Coronary artery (tissue), 2 donors: ENCODE results near the gene OAS1.
"Not testable (repeated sequence)": the region's sequence is repeated elsewhere in the genome, so short reads cannot be mapped to it uniquely, and the experiment has no call there.

Source experiments
- DNase-seq: peaks from one replicate; pipeline ENCODE4 v3.0.0-alpha.2; 2017; ENCODE audit warnings: low spot score
- H3K27ac ChIP-seq, 2 donors: fragments of 200-600 bp; sonication (generic); one replicate each; pipeline ENCODE4 v1.5.1; 2016 to 2019
- H3K4me3 ChIP-seq: fragments of 200-600 bp; sonication (generic); 2 replicates; pipeline ENCODE4 v1.5.1; 2016; ENCODE audit warnings: mild to moderate bottlenecking, moderate library complexity
- TF ChIP-seq, protein P1 (sequence below): fragments of 200-600 bp; sonication (generic); IDR thresholded peaks from one replicate; pipeline ENCODE4 v1.5.1; 2019; ENCODE audit warnings: antibody characterized with exemption

OAS1 gene

DNA sequence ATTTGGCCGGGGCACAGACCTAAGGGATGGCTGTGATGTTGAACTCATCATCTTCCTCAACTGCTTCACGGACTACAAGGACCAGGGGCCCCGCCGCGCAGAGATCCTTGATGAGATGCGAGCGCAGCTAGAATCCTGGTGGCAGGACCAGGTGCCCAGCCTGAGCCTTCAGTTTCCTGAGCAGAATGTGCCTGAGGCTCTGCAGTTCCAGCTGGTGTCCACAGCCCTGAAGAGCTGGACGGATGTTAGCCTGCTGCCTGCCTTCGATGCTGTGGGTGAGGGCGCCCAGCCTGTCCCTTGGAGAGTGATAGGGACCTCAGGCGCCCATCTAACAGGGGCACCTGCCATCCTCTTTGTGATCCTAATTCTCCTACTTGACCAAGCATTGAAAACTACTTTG lies 43.9 kb downstream of the OAS1 start:
- Histone ChIP-seq H3K4me3 (no peak overlapping the region), H3K27ac (no peak overlapping the region)
- TF ChIP-seq, protein P1, sequence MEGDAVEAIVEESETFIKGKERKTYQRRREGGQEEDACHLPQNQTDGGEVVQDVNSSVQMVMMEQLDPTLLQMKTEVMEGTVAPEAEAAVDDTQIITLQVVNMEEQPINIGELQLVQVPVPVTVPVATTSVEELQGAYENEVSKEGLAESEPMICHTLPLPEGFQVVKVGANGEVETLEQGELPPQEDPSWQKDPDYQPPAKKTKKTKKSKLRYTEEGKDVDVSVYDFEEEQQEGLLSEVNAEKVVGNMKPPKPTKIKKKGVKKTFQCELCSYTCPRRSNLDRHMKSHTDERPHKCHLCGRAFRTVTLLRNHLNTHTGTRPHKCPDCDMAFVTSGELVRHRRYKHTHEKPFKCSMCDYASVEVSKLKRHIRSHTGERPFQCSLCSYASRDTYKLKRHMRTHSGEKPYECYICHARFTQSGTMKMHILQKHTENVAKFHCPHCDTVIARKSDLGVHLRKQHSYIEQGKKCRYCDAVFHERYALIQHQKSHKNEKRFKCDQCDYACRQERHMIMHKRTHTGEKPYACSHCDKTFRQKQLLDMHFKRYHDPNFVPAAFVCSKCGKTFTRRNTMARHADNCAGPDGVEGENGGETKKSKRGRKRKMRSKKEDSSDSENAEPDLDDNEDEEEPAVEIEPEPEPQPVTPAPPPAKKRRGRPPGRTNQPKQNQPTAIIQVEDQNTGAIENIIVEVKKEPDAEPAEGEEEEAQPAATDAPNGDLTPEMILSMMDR, result no peak
- DNase-seq, result no peak

DNA sequence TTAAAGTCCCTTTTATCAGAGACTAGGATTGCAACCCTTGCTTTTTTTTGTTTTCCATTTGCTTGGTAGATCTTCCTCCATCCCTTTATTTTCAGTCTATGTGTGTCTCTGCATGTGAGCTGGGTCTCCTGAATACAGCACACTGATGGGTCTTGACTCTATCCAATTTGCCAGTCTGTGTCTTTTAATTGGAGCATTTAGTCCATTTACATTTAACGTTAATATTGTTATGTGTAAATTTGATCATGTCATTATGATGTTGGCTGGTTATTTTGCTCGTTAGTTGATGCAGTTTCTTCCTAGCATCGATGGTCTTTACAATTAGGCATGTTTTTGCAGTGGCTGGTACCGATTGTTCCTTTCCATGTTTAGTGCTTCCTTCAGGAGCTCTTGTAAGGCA lies 50.4 kb downstream of the OAS1 start:
- H3K27ac ChIP-seq, H3K4me3 ChIP-seq, DNase-seq: not testable (repeated sequence)

DNA sequence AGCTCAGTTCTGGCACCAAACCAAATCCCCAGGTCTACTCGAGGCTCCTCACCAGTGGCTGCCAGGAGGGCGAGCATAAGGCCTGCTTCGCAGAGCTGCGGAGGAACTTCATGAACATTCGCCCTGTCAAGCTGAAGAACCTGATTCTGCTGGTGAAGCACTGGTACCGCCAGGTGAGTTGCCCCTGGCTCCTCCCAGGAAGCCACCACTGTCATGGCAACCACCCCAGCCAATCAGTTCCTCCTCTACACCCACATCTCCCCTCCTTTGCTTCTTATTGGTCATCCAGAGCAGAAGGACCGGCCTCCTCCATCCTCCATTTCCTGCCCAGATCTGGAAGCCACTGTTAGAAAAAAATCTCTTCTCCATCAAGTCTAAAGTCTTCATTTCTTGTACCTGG lies 54.3 kb downstream of the OAS1 start:
- DNase-seq, result no peak
- Histone ChIP-seq H3K27ac (no peak overlapping the region), H3K4me3 (no peak overlapping the region)
- TF ChIP-seq, protein P1, result no peak

DNA sequence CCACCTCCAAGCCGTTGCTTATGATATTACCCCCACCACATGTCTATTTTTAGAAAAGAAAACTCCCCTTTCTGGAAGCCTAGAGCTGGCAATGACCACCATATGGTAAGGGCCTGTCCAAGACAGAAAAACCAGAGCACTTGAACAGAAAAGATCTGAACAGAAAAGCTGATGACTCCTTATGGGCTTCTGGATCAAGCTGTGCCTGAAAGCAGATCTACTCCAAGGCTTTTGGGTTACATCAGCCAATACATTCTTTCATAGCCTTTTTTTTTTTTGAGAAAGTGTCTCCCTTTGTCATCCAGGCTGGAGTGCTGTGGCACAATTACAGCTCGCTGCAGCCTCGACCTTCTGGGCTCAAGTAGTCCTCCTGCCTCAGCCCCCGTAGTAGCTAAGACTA lies 54.8 kb downstream of the OAS1 start:
- H3K27ac ChIP-seq, result no peak overlapping the region
- DNase-seq, result no peak
- H3K4me3 ChIP-seq, result no peak overlapping the region
- TF ChIP-seq, protein P1, result no peak

DNA sequence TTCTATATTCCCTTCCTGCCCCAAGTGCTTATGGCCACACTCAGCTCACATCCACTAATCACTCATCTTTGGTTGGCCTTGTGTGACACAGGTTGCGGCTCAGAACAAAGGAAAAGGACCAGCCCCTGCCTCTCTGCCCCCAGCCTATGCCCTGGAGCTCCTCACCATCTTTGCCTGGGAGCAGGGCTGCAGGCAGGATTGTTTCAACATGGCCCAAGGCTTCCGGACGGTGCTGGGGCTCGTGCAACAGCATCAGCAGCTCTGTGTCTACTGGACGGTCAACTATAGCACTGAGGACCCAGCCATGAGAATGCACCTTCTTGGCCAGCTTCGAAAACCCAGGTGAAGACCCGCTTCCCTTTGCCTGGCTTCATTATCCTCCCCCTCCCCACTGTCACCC lies 55.8 kb downstream of the OAS1 start:
- peak; percentile 17 for DNase-seq
- Histone ChIP-seq H3K4me3 (no peak overlapping the region), H3K27ac (no peak overlapping the region)
- TF ChIP-seq, protein P1, result no peak

DNA sequence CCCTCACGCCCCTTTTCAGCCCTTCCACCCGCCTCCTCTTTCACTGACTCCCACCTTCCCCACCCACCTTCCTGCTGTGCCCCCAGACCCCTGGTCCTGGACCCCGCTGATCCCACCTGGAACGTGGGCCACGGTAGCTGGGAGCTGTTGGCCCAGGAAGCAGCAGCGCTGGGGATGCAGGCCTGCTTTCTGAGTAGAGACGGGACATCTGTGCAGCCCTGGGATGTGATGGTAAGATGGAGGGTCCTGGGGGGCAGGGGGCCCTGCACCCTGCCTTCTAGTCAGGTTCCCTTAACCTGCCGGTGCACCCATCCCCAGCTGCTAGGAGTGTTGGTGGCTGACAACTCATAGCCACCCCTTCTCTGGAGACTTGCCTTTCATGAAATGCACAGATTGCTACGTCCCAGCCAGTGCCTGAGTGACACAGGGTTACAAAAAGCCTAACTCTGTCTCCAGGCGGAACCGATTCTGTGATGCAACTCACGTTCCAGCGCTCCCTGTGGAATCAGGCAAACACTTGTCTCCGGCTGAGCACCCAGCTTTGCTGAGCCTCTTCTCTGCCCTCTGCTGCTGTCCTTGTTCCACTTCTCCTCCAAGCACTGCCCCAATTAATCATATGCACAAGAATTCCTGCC lies 56.6 kb downstream of the OAS1 start:
- DNase-seq, result no peak
- Histone ChIP-seq H3K4me3 (no peak overlapping the region), H3K27ac (no peak overlapping the region)
- TF ChIP-seq, protein P1, result no peak

DNA sequence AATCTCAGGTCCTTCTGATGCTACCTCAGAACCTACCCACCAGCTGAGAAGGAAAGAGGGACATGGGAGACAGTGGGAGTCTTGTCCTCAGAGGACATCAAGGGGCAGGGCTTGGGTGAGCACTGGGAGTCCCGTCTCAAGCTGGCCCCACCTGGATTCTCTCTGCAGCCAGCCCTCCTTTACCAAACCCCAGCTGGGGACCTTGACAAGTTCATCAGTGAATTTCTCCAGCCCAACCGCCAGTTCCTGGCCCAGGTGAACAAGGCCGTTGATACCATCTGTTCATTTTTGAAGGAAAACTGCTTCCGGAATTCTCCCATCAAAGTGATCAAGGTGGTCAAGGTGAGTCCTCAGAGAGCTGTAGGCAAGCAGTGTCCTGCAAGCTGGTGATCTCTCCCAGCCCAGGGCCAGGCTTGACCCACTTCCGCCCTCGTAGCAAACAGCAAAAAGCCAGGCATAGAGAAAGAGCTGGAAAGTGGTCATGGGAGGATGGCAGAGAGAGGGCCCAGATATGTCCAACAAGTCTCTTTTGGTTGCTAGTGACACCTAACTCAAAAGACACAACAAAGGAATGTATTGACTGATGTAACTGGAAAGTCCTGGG lies 57.4 kb downstream of the OAS1 start:
- DNase-seq, result no peak
- TF ChIP-seq, protein P1, result no peak
- no peak overlapping the region for H3K27ac ChIP-seq

More for the DNA sequence above, 57.4 kb downstream of the OAS1 start:
- no peak overlapping the region for H3K4me3 ChIP-seq
